Tibial nerve (tissue), 4 donors: ENCODE measurements around the gene CYP4X1. TPM values are rescaled to one million over a fixed set of nuclear protein-coding genes. Genes with fewer than 3 reads are reported as not detected.
"Not testable (repeated sequence)": the region's sequence is repeated elsewhere in the genome, so short reads cannot be mapped to it uniquely, and the experiment has no call there.

Experiments
- DNase-seq, 2 donors: peaks; one replicate each; pipeline ENCODE4 v3.0.0-alpha.2; 2019; ENCODE audit warnings: low spot score in 2 of 2
- H3K27ac ChIP-seq, 4 donors: fragments of 200-600 bp; sonication (generic) in 3 of 4; one replicate each; pipeline ENCODE4 v1.5.1; 2017 to 2019; ENCODE audit warnings: mild to moderate bottlenecking in 1 of 4
- H3K27me3 ChIP-seq, 2 donors: fragments of 200-600 bp; sonication (generic) in 1 of 2; one replicate each; pipeline versions ENCODE4 v1.5.1 to v1.6.0; 2017 to 2019
- H3K36me3 ChIP-seq, 3 donors: fragments of 200-600 bp; sonication (generic); one replicate each; pipeline ENCODE4 v1.5.1; 2018 to 2019
- H3K4me1 ChIP-seq, 4 donors: fragments of 200-600 bp; sonication (generic) in 3 of 4; one replicate each; pipeline ENCODE4 v1.5.1; 2017 to 2019
- H3K4me3 ChIP-seq, 4 donors: fragments of 200-600 bp; sonication (generic) in 3 of 4; one replicate each; pipeline ENCODE4 v1.5.1; 2017 to 2019; ENCODE audit warnings: mild to moderate bottlenecking in 1 of 4, moderate library complexity in 1 of 4
- H3K9me3 ChIP-seq, 4 donors: fragments of 200-600 bp; sonication (generic) in 3 of 4; one replicate each; pipeline ENCODE4 v1.5.1; 2017 to 2019
- CTCF ChIP-seq, 5 experiments: fragments of 200-600 bp in 3 of 5; fragments of 450-650 bp in 2 of 5; sonication (generic) in 3 of 5; IDR thresholded peaks; one replicate each; pipeline ENCODE4 v1.5.1; 2016 to 2019; ENCODE audit warnings: antibody characterized with exemption in 5 of 5, mild to moderate bottlenecking in 3 of 5, moderate library complexity in 2 of 5
- EP300 ChIP-seq, 2 donors: sonication (generic); formaldehyde crosslinking; IDR thresholded peaks; one replicate each; pipeline ENCODE4 v1.6.1; 2017; ENCODE audit warnings: antibody characterized with exemption in 2 of 2, mild to moderate bottlenecking in 1 of 2
- POLR2A ChIP-seq, 2 donors: fragments of 450-650 bp; IDR thresholded peaks; one replicate each; pipeline ENCODE4 v1.6.1; 2017; ENCODE audit warnings: antibody characterized with exemption in 2 of 2, mild to moderate bottlenecking in 2 of 2, moderate library complexity in 2 of 2
- WGBS, 2 donors: methylation state at CpG; one replicate each; pipeline ENCODE4 v1.1.5; 2018; 5-methylcytosine and 5-hydroxymethylcytosine counted together
- total RNA-seq, 4 donors: library from RNA; depleted of rRNA; stranded (reverse); fragments of >200 nt; gene quantifications; one replicate each; pipeline ENCODE4 v1.1.0, GENCODE V29; 2016

Gene CYP4X1
- total RNA-seq, 4 donors from 2014 or later = 40.6 to 49.5 (median 41.5) TPM

GRCh38 chr1:47031585-47031984 lies 8.1 kb downstream of the CYP4X1 start:
- DNase-seq = peak in 1 of 2 donors; percentile 33
- TF ChIP-seq EP300 (IDR thresholded peaks at IDR 0.05) (no peak), CTCF (IDR thresholded peaks at IDR 0.05) (no peak), POLR2A (IDR thresholded peaks at IDR 0.05) (no peak)
- 51 to 55% methylated on average over 3 of the region's 3 CpGs for WGBS, 2 donors
- peaks cover 0 to 42% (median 17%) of the 10 kb centered on the region in 4 donors for H3K4me1 ChIP-seq
- H3K27me3 ChIP-seq = no peaks in the 10 kb centered on the region
- no peak overlapping the region for H3K4me3 ChIP-seq
- H3K27ac ChIP-seq = peak overlapping the region in 1 of 4 donors; percentile 80
- peaks cover 0 to 10% (median 0%) of the 10 kb centered on the region in 3 donors for H3K36me3 ChIP-seq
- H3K9me3 ChIP-seq = no peaks in the 10 kb centered on the region

GRCh38 chr1:47036764-47037163 lies 13.3 kb downstream of the CYP4X1 start:
- H3K4me1 ChIP-seq = peaks cover 0 to 11% (median under 1%) of the 10 kb centered on the region in 4 donors
- DNase-seq = no peak
- H3K27me3 ChIP-seq = no peaks in the 10 kb centered on the region
- no peak for TF ChIP-seq CTCF (IDR thresholded peaks at IDR 0.05)
- TF ChIP-seq EP300 (IDR thresholded peaks at IDR 0.05) = no peak
- TF ChIP-seq POLR2A (IDR thresholded peaks at IDR 0.05) = no peak
- no peak overlapping the region for H3K4me3 ChIP-seq
- H3K27ac ChIP-seq = no peak overlapping the region
- no peaks in the 10 kb centered on the region for H3K9me3 ChIP-seq
- peaks cover 0 to 14% (median 0%) of the 10 kb centered on the region in 3 donors for H3K36me3 ChIP-seq
- WGBS, 2 donors = 96 to 99% methylated on average over 1 of the region's 1 CpG

GRCh38 chr1:47059376-47059775 lies 35.9 kb downstream of the CYP4X1 start:
- WGBS, 2 donors = 69 to 82% methylated on average over 1 of the region's 1 CpG
- Histone ChIP-seq H3K36me3 (no peaks in the 10 kb centered on the region), H3K27ac (no peak overlapping the region), H3K4me3 (no peak overlapping the region), H3K9me3 (peaks cover 0 to 18% (median 3%) of the 10 kb centered on the region in 4 donors), H3K27me3 (no peaks in the 10 kb centered on the region), H3K4me1 (no peaks in the 10 kb centered on the region)
- TF ChIP-seq EP300 (IDR thresholded peaks at IDR 0.05) = no peak
- no peak for TF ChIP-seq POLR2A (IDR thresholded peaks at IDR 0.05)
- TF ChIP-seq CTCF (IDR thresholded peaks at IDR 0.05) = no peak
- no peak for DNase-seq

GRCh38 chr1:47067097-47067594 lies 43.7 kb downstream of the CYP4X1 start, which contains the start of gene CYP4Z1:
Gene CYP4Z1, plus strand, starts transcription at chr1:47067231. Its CDS starts 260 bp downstream, at chr1:47067491.
- Histone ChIP-seq H3K36me3 (no peaks in the 10 kb centered on the region), H3K4me3 (no peak within 1 kb of the TSS), H3K9me3 (peaks cover 0 to 11% (median 0%) of the 10 kb centered on the region in 4 donors), H3K27ac (no peak within 1 kb of the TSS), H3K27me3 (no peaks in the 10 kb centered on the region), H3K4me1 (no peaks in the 10 kb centered on the region)
- TF ChIP-seq EP300 (IDR thresholded peaks at IDR 0.05) (no peak), POLR2A (IDR thresholded peaks at IDR 0.05) (no peak), CTCF (IDR thresholded peaks at IDR 0.05) (no peak)
- no peak for DNase-seq

- not testable (repeated sequence) for H3K9me3 ChIP-seq, DNase-seq, H3K4me3 ChIP-seq, H3K27ac ChIP-seq, H3K4me1 ChIP-seq, H3K27me3 ChIP-seq, H3K36me3 ChIP-seq
- 61 to 80% methylated on average over 4 of the region's 4 CpGs for WGBS, 2 donors
Observed at GRCh38 chr1:47069080-47069479, 45.6 kb downstream of the CYP4X1 start.

GRCh38 chr1:47069509-47069908 lies 46.0 kb downstream of the CYP4X1 start:
- not testable (repeated sequence) for H3K4me3 ChIP-seq, H3K4me1 ChIP-seq

More at GRCh38 chr1:47069509-47069908, 46.0 kb downstream of the CYP4X1 start:
- DNase-seq, H3K27me3 ChIP-seq, H3K27ac ChIP-seq, H3K9me3 ChIP-seq, H3K36me3 ChIP-seq: not testable (repeated sequence)
